ENCODE measurements around the gene RAD50. TPM values are rescaled to one million over a fixed set of nuclear protein-coding genes. Genes with fewer than 3 reads are reported as not detected.

The RAD50 gene
- total RNA-seq, 6 experiments from 2014 or later, result 11.6 to 27.7 (median 12.8) TPM

DNA sequence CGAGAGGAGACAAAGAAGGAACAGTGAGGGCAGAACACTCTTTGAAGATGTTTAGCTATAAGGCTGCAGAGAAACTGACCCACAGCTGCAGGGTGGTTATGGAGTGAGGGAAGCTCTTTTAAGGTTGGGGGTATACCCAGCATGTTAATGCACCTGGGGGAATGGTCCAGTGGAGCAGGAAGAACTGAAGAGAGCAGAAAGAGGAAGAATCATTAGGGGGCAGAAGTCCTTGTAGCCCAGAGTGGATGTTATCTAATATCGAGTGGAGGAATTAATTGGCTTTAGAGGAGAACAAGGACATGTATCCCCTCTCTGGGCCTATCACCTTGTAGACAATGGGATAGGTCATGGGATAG lies 124.7 kb downstream of the RAD50 start:
- H3K4me3 Mint-ChIP-seq, result no peak overlapping the region
- TF ChIP-seq, protein P1, sequence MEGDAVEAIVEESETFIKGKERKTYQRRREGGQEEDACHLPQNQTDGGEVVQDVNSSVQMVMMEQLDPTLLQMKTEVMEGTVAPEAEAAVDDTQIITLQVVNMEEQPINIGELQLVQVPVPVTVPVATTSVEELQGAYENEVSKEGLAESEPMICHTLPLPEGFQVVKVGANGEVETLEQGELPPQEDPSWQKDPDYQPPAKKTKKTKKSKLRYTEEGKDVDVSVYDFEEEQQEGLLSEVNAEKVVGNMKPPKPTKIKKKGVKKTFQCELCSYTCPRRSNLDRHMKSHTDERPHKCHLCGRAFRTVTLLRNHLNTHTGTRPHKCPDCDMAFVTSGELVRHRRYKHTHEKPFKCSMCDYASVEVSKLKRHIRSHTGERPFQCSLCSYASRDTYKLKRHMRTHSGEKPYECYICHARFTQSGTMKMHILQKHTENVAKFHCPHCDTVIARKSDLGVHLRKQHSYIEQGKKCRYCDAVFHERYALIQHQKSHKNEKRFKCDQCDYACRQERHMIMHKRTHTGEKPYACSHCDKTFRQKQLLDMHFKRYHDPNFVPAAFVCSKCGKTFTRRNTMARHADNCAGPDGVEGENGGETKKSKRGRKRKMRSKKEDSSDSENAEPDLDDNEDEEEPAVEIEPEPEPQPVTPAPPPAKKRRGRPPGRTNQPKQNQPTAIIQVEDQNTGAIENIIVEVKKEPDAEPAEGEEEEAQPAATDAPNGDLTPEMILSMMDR (IDR thresholded peaks at IDR 0.05), result no peak
- no peaks in the 10 kb centered on the region for H3K9me3 Mint-ChIP-seq
- H3K4me1 Mint-ChIP-seq (ENCODE audit: low read depth), result peaks cover 26% of the 10 kb centered on the region
- no peaks in the 10 kb centered on the region for H3K36me3 Mint-ChIP-seq (ENCODE audit: low read depth)
- H3K27me3 Mint-ChIP-seq (ENCODE audit: insufficient read depth), result no peaks in the 10 kb centered on the region; the same call in 1 of the 2 replicates
- no peak overlapping the region for H3K27ac Mint-ChIP-seq
- DNase-seq, result no peak

DNA sequence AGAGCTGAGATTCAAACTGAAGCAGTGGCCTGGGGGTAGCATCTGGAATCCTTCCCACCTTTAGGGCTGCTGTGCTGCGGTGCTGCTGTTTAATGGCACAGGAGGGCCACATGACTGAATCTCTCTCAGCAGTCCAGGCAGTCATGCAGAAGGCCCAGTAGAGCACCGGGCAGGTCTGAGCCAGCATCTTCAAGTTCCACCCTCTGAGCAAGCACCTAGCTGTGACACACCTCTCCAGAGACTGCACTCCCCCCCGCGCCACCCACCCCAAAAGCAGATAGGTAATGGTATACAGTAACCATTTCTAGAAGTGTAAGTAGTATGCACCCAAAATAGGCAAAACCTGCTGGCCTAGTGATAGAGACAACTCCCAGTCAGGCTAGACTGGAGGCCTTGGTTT lies 125.2 kb downstream of the RAD50 start:
- Mint-ChIP-seq H3K4me1 (ENCODE audit: low read depth) (peaks cover 21% of the 10 kb centered on the region), H3K9me3 (no peaks in the 10 kb centered on the region), H3K4me3 (no peak overlapping the region), H3K27me3 (ENCODE audit: insufficient read depth) (no peaks in the 10 kb centered on the region; the same call in 1 of the 2 replicates), H3K27ac (no peak overlapping the region), H3K36me3 (ENCODE audit: low read depth) (no peaks in the 10 kb centered on the region)
- TF ChIP-seq, protein P1 (IDR thresholded peaks at IDR 0.05), result no peak
- DNase-seq, result no peak

DNA sequence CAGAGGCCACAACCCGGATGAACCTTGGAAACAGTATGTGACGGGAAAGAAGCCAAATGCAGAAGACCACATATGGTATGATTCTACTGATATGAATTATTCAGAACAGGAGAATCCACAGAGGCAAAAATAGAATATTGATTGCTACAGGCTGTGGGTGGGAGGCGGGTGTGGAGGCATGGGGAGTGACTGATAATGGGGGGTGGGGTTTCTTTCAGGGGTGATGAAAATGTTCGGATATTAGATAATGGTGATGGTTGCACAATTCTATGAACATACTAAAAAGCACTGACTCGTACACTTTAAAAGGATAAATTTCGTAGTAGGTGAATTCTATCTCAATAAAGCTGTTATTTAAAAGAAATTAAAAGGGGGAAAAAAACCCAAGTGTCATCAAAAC lies 127.7 kb downstream of the RAD50 start:
- no peak overlapping the region for H3K4me3 Mint-ChIP-seq
- H3K4me1 Mint-ChIP-seq (ENCODE audit: low read depth), result peaks cover 17% of the 10 kb centered on the region
- peaks cover 1% of the 10 kb centered on the region for H3K27me3 Mint-ChIP-seq (ENCODE audit: insufficient read depth)
- no peaks in the 10 kb centered on the region for H3K9me3 Mint-ChIP-seq
- TF ChIP-seq, protein P1 (IDR thresholded peaks at IDR 0.05), result no peak
- no peak overlapping the region for H3K27ac Mint-ChIP-seq
- DNase-seq, result no peak
- H3K36me3 Mint-ChIP-seq (ENCODE audit: low read depth), result no peaks in the 10 kb centered on the region

DNA sequence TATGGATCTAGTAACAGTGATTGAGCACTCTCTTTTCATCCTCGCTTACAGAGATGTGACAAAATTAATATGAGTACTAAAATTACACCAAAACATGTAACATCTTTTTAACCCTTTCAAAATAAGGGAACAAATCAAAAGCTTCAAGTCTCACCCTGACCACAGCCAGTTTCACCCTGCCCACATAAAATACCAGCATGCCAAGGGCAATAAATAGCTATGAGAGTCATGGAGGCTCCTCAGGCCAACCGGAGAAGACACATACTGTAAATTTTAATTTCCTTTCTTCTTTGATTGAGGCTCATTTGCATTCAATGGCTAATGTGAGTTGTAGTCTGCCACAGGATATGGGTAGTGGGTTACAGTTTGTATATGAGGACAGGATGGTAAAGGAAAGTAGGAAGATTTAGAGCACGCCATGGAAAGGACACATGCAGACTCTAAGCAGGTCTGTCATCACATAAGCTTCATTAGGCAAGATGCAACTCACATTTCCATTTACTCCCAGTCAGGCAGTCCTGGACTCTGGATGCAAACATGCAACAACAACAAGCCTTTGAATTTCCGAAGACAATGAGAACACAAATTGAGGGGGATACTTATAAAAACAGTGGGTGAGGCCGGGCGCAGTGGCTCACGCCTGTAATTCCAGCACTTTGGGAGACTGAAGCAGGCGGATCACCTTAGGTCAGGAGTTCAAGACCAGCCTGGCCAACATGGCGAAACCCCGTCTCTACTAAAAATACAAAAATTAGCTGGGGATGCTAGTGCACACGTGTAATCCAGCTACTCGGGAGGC lies 128.3 kb downstream of the RAD50 start:
- Mint-ChIP-seq H3K4me1 (ENCODE audit: low read depth) (peaks cover 12% of the 10 kb centered on the region), H3K27ac (no peak overlapping the region), H3K27me3 (ENCODE audit: insufficient read depth) (peaks cover 2% of the 10 kb centered on the region), H3K9me3 (no peaks in the 10 kb centered on the region), H3K4me3 (no peak overlapping the region), H3K36me3 (ENCODE audit: low read depth) (no peaks in the 10 kb centered on the region)
- DNase-seq, result no peak
- TF ChIP-seq, protein P1 (IDR thresholded peaks at IDR 0.05), result no peak

DNA sequence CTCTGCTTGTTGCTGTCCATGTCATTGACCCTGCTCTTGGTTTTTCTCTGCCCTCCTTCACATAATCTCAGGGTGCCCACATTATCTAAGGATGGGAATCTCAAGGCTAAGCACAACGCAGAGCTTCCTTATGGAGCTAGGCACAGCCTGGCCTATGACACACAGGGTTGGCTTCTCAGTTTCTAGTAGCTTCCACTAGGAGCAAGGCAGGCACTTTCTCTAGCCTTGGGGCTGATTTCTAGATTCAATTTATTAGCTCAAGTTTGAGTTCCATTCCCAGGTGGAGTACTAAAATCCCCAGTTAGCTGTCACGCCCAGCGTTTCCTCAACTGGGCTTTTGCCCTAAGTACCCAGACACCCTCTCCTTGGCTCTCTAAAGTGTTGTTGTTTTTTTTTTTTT lies 129.4 kb downstream of the RAD50 start:
- H3K4me3 Mint-ChIP-seq, result no peak overlapping the region
- no peaks in the 10 kb centered on the region for H3K36me3 Mint-ChIP-seq (ENCODE audit: low read depth)
- H3K9me3 Mint-ChIP-seq, result no peaks in the 10 kb centered on the region
- peaks cover 9% of the 10 kb centered on the region for H3K4me1 Mint-ChIP-seq (ENCODE audit: low read depth)
- H3K27ac Mint-ChIP-seq, result no peak overlapping the region
- peaks cover 2% of the 10 kb centered on the region for H3K27me3 Mint-ChIP-seq (ENCODE audit: insufficient read depth)
- DNase-seq, result no peak
- TF ChIP-seq, protein P1 (IDR thresholded peaks at IDR 0.05), result no peak

All from HFFc6 (cell line).